ENCODE measurements around the gene KCNQ5.

DNA sequence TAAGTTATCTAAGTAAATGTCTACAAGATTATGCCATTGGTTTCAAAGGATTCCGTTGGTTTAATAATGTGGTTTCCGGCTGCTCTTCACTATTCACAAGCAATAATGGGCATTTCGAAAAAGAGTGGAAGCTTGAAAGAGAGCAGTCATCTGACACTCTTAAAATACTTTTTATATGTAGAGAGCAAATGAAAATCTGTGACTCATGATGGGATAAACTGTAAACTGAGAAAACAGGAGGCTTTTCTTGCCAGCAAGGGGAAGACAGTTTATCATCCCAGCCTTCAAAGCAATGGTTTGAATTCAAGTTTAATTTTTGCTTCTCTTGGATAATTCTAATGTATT, 457.7 kb downstream of the KCNQ5 start:
- TF ChIP-seq CTCF (IDR thresholded peaks at IDR 0.05) (no peak), POLR2AphosphoS5 (IDR thresholded peaks at IDR 0.05) (no peak), EP300 (IDR thresholded peaks at IDR 0.05) (no peak)
